Measurements from ENCODE around the gene AHNAK2. TPM values are rescaled to one million over a fixed set of nuclear protein-coding genes. Genes with fewer than 3 reads are reported as not detected.

Gene AHNAK2
- 12.6 and 14.7 TPM in 2 replicates for total RNA-seq (2014; rRNA removed; shearing (Covaris generic))

DNA sequence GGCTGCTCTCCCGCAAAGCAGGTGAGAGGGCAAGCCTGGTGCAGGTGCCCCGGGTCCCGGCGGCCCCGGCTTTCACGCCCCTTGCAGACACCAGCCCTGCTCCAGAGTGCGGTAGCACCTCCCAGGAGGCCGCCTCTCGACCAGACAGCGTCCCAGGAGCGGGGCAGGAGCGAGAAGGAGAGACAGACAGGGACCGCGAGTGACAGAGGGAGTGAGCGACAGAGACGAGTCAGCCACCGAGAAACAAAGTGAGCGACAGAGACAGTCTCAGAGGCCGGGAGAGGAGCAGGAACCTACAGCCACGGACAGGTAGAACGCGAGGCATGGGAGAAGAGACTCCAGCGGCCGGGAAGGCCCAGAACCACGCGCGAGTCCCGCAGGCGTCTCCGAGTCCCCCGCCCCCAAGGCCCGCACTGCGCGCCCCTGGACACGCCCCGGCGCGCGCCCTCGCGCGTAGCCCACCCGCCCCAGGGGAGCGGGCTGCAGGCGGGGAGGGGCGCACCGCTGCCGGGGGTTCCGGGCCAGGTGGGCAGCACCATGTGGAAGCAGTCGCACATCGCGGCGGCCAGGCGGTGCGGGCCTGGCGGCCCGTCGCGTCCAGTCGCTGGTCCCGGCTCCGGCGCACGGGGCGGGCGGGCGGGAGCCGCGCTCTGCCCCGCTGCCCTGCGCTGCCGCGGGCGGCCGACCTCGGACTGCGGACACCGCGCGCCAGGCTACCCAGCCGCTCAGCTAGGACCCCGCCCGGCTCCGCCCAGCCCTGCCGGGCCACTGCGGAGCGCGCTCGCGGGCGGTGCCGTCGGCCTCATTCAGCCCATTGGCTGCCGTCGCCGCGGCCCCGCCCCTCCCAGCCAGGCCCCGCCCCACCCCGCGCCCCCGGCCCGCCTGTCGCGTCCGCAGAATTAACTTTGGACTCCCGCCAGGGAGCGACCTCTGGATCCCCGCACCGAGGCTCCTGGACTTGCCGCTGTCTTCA, at the start of gene AHNAK2:
Gene AHNAK2 (minus strand): TSS at position 694 of the 973 bp plus-strand sequence. CDS start 137 bp downstream, at position 557.

GRCh38 chr14:105020815-105021655, 42.9 kb upstream of the AHNAK2 start, which contains the start of gene CDCA4:
Gene CDCA4 (minus strand): TSS chr14:105021083. CDS start chr14:105011929, 9,154 bp downstream.

DNA sequence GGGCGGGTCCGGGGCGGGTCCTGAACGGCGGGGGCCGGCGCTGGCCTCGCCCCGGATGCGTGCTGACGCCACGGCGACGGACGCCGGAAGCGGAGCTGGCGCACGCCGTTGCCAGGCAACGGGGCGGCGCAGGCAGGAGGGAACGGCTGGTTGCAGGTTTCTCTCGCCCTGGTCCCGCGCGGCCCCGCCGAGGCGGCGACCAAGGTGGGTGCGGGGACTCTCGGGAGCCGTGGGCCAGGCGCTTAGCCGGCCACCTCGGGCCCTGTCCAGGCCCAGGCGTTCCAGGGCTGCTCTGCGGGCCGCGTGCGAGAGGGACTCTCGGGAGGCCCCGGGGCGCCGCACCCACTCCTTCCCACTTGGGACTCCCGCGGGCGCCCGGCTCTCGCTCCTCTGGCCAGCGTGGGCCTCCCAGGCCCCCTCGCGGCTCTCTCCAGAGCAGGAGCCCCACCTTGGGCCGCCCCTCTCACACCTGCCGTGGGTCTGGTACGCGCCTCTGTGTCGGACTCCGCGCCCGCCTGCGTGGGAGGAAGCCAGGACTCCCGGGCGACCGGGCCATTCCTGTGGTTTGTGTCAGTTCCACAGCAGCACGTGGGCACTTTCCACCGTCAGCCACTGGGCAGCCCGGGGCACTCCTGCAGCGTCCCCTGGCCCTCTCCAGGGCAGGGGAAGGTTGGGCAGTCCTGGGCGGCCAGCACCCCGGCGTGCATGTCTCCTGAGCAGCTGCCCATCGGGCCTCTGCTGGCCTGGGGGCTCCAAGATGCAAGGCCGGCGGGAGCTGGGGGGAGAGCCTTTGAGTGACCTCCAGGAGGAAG, 7.7 kb upstream of the AHNAK2 start, which contains the start of gene CLBA1:
Gene CLBA1 (plus strand): TSS at position 114 of the 812 bp plus-strand sequence. CDS start 644 bp downstream, at position 758.

GRCh38 chr14:104924421-104925213, 53.6 kb downstream of the AHNAK2 start, which contains the start of gene PLD4:
Gene PLD4 (plus strand): TSS chr14:104924879. CDS start chr14:104927141, 2,262 bp downstream.

Other genes with a start within 250 kb of the AHNAK2 start
- gene SIVA1, start 225.2 kb downstream of the AHNAK2 start, total RNA-seq (2014; rRNA removed; shearing (Covaris generic)): 124 and 133 TPM in 2 replicates
- 82.7 and 90.9 TPM in 2 replicates for gene AKT1, start 182.6 kb downstream of the AHNAK2 start, total RNA-seq (2014; rRNA removed; shearing (Covaris generic))
- 1.4 and 4.4 TPM in 2 replicates for gene ZBTB42, start 177.3 kb downstream of the AHNAK2 start, total RNA-seq (2014; rRNA removed; shearing (Covaris generic))
- 11.9 and 13.7 TPM in 2 replicates for gene CEP170B, start 113.1 kb downstream of the AHNAK2 start, total RNA-seq (2014; rRNA removed; shearing (Covaris generic))
- 0.03 and 0.04 TPM in 2 replicates for gene PLD4, start 53.5 kb downstream of the AHNAK2 start, total RNA-seq (2014; rRNA removed; shearing (Covaris generic))
- 8.4 and 12.0 TPM in 2 replicates for gene CLBA1, start 7.4 kb upstream of the AHNAK2 start, total RNA-seq (2014; rRNA removed; shearing (Covaris generic))
- gene CDCA4, start 42.7 kb upstream of the AHNAK2 start, total RNA-seq (2014; rRNA removed; shearing (Covaris generic)): 67.5 and 70.2 TPM in 2 replicates
- gene GPR132, start 87.1 kb upstream of the AHNAK2 start, total RNA-seq (2014; rRNA removed; shearing (Covaris generic)): 0.16 TPM in 1 of 2 replicates, not detected in the other
- gene JAG2, start 190.4 kb upstream of the AHNAK2 start, total RNA-seq (2014; rRNA removed; shearing (Covaris generic)): 0.27 and 0.34 TPM in 2 replicates
- 5.0 TPM in 2 replicates for gene NUDT14, start 202.9 kb upstream of the AHNAK2 start, total RNA-seq (2014; rRNA removed; shearing (Covaris generic))